Measurements from ENCODE around the gene SCYGR4. TPM values are rescaled to one million over a fixed set of nuclear protein-coding genes. Genes with fewer than 3 reads are reported as not detected.

The SCYGR4 gene
- total RNA-seq, 1 donor from 2014 or later = not detected

DNA sequence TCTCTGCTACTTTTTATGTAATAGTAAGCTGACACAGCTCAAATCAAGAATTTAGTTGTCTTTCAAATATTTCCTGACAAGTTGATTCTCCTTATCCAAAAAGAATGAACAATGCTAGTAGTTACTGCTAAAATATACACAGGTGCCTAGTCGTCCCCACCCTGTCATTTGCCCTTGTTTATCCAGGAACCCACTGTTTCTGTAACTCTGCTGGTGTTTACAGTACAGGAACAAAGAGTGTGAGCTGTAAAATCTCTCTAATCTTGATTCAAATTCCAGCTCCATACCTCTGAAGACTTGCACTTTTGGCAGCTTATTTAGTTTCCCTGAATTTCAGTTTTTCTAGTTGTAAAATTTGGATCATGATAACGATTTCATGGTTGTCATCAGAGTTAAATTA lies 39.7 kb upstream of the SCYGR4 start:
- Mint-ChIP-seq H3K27ac (ENCODE audit: unreplicated experiment) (no peak overlapping the region), H3K4me1 (no peaks in the 10 kb centered on the region), H3K27me3 (ENCODE audit: low read depth) (no peaks in the 10 kb centered on the region), H3K9me3 (peaks cover 9% of the 10 kb centered on the region), H3K36me3 (ENCODE audit: low read depth) (peaks cover 9% of the 10 kb centered on the region), H3K4me3 (no peak overlapping the region)
- DNase-seq (ENCODE audit: low read depth, low spot score) = no peak
- TF ChIP-seq, protein P1, sequence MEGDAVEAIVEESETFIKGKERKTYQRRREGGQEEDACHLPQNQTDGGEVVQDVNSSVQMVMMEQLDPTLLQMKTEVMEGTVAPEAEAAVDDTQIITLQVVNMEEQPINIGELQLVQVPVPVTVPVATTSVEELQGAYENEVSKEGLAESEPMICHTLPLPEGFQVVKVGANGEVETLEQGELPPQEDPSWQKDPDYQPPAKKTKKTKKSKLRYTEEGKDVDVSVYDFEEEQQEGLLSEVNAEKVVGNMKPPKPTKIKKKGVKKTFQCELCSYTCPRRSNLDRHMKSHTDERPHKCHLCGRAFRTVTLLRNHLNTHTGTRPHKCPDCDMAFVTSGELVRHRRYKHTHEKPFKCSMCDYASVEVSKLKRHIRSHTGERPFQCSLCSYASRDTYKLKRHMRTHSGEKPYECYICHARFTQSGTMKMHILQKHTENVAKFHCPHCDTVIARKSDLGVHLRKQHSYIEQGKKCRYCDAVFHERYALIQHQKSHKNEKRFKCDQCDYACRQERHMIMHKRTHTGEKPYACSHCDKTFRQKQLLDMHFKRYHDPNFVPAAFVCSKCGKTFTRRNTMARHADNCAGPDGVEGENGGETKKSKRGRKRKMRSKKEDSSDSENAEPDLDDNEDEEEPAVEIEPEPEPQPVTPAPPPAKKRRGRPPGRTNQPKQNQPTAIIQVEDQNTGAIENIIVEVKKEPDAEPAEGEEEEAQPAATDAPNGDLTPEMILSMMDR (conservative IDR thresholded peaks at IDR 0.05) = no peak

DNA sequence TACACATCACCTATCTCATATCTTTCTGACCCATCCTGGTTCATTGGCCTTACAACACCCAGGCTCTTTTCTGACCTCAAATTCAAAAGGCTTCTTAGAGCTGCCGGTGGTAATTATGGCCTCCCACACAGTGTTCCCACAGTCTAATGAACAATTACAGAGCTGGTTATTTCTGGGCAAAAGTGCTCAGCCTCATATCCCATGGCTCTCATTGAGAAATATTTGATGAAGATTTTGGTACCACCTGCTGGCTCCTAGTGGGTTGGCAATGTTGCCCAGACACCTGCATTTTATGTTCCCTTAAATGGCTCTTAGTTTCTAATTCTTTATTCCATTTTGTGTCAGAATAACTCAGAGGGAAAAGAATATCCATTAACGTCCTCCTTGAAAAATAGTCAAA lies 38.7 kb upstream of the SCYGR4 start:
- H3K27me3 Mint-ChIP-seq (ENCODE audit: low read depth) = no peaks in the 10 kb centered on the region
- no peak overlapping the region for H3K4me3 Mint-ChIP-seq
- no peak for DNase-seq (ENCODE audit: low read depth, low spot score)
- H3K36me3 Mint-ChIP-seq (ENCODE audit: low read depth) = peaks cover 11% of the 10 kb centered on the region
- TF ChIP-seq, protein P1 (conservative IDR thresholded peaks at IDR 0.05) = no peak
- H3K27ac Mint-ChIP-seq (ENCODE audit: unreplicated experiment) = no peak overlapping the region
- no peaks in the 10 kb centered on the region for H3K4me1 Mint-ChIP-seq
- H3K9me3 Mint-ChIP-seq = peaks cover 11% of the 10 kb centered on the region

DNA sequence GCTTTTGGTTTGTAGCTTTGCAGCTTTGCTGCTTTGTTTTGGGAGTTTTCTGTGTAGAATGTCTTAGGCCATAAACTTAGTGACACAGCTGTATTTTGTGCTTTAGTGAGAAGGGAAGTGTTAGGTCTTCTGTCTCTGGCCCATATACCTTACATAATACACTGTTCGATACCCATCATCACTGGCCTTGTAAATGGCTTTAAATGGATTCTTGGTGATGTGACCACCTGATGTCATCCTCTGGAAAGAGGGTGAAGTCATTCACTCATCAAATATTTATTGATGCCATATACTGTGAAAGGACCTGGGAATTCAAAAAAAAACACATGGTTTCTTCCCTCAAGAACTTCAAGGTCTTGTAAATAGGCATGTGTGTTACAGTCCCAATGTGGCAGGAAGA lies 37.5 kb upstream of the SCYGR4 start:
- Mint-ChIP-seq H3K27ac (ENCODE audit: unreplicated experiment) (no peak overlapping the region), H3K36me3 (ENCODE audit: low read depth) (peaks cover 11% of the 10 kb centered on the region), H3K27me3 (ENCODE audit: low read depth) (no peaks in the 10 kb centered on the region), H3K4me1 (no peaks in the 10 kb centered on the region), H3K9me3 (peaks cover 11% of the 10 kb centered on the region), H3K4me3 (no peak overlapping the region)
- TF ChIP-seq, protein P1 (conservative IDR thresholded peaks at IDR 0.05) = no peak
- DNase-seq (ENCODE audit: low read depth, low spot score) = no peak

DNA sequence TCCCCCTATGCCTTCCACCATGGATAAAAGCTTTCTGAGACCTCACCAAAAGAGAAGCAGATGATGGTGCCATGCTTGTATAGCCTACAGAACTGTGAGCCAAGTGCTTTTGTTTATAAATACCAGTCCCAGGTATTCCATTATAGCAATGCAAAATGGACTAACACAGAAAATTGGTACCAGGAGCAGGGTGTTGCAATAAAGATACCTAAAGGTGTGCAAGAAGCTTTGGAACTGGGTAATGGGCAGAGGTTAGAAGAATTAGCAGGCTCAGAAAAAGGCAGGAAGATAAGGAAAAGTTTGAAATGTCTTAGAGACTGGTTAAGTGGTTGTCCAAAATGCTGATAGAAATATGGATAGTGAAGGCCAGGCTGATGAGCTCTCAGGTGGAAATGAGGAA lies 34.9 kb upstream of the SCYGR4 start:
- Mint-ChIP-seq H3K27me3 (ENCODE audit: low read depth) (no peaks in the 10 kb centered on the region), H3K36me3 (ENCODE audit: low read depth) (peaks cover 9% of the 10 kb centered on the region), H3K4me3 (no peak overlapping the region), H3K27ac (ENCODE audit: unreplicated experiment) (no peak overlapping the region), H3K9me3 (peaks cover 9% of the 10 kb centered on the region), H3K4me1 (no peaks in the 10 kb centered on the region)
- DNase-seq (ENCODE audit: low read depth, low spot score) = no peak
- TF ChIP-seq, protein P1 (conservative IDR thresholded peaks at IDR 0.05) = no peak

DNA sequence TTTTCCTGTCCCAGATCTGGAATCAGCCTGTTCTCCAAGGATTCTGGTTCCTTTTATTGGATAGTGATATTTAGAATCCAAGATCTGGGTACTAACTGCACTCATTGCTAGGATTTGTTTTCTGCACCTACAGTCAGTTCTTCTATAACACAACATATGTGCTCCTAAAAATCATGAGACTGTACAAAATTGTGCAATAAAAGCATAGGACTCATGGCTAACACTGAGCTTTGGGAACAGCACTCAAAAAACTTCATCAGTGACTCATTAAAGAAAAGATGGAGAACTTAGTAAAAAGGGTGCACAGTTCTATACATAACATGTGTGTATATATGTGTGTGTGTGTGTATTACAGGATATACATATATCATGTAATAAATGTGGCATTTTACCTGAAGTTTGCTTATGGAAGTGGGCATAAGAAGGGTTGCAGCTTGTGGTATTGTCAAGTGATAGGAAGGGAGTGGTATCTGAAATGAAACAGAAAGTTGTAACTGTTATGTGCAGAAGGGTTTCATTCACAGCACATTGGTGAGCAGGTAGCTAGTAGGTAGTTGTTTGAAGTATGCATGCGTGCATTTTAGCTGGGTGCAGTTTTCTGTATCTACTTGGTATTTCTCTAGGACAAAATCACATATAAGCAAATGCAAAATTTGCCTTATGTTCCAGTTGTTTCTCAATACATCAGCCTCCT lies 24.5 kb upstream of the SCYGR4 start:
- TF ChIP-seq, protein P1 (conservative IDR thresholded peaks at IDR 0.05) = no peak
- no peaks in the 10 kb centered on the region for H3K9me3 Mint-ChIP-seq
- no peak for DNase-seq (ENCODE audit: low read depth, low spot score)
- H3K4me1 Mint-ChIP-seq = no peaks in the 10 kb centered on the region
- H3K36me3 Mint-ChIP-seq (ENCODE audit: low read depth) = no peaks in the 10 kb centered on the region
- no peak overlapping the region for H3K4me3 Mint-ChIP-seq
- peaks cover 7% of the 10 kb centered on the region for H3K27me3 Mint-ChIP-seq (ENCODE audit: low read depth)
- no peak overlapping the region for H3K27ac Mint-ChIP-seq (ENCODE audit: unreplicated experiment)

Data from neural crest cell (in vitro differentiated cells).